BLaER1 (cell line): ENCODE measurements around the gene UBE2D4.
A peak's percentile ranks its signal among the peaks of the same experiment; 100 is the strongest.
"Not testable (repeated sequence)": the region's sequence is repeated elsewhere in the genome, so short reads cannot be mapped to it uniquely, and the experiment has no call there.

ENCODE experiments used
- H3K27ac ChIP-seq: shearing (Covaris generic); formaldehyde crosslinking; 2 replicates; pipeline ENCODE4 v1.8.1; 2022
- H3K27me3 ChIP-seq: shearing (Covaris generic); formaldehyde crosslinking; 2 replicates; pipeline ENCODE4 v1.8.1; 2022
- H3K36me3 ChIP-seq: shearing (Covaris generic); formaldehyde crosslinking; 2 replicates; pipeline ENCODE4 v1.8.1; 2022
- H3K4me1 ChIP-seq: shearing (Covaris generic); formaldehyde crosslinking; 2 replicates; pipeline ENCODE4 v1.8.1; 2022
- H3K4me2 ChIP-seq: shearing (Covaris generic); formaldehyde crosslinking; 2 replicates; pipeline ENCODE4 v1.8.1; 2022
- H3K4me3 ChIP-seq: shearing (Covaris generic); formaldehyde crosslinking; 2 replicates; pipeline ENCODE4 v1.8.1; 2022
- H3K9ac ChIP-seq: shearing (Covaris generic); formaldehyde crosslinking; 2 replicates; pipeline ENCODE4 v1.8.1; 2022
- H3K9me3 ChIP-seq: shearing (Covaris generic); formaldehyde crosslinking; 2 replicates; pipeline ENCODE4 v1.8.1; 2022
- H4K20me1 ChIP-seq: shearing (Covaris generic); formaldehyde crosslinking; 2 replicates; pipeline ENCODE4 v1.8.1; 2022

Gene UBE2D4

DNA sequence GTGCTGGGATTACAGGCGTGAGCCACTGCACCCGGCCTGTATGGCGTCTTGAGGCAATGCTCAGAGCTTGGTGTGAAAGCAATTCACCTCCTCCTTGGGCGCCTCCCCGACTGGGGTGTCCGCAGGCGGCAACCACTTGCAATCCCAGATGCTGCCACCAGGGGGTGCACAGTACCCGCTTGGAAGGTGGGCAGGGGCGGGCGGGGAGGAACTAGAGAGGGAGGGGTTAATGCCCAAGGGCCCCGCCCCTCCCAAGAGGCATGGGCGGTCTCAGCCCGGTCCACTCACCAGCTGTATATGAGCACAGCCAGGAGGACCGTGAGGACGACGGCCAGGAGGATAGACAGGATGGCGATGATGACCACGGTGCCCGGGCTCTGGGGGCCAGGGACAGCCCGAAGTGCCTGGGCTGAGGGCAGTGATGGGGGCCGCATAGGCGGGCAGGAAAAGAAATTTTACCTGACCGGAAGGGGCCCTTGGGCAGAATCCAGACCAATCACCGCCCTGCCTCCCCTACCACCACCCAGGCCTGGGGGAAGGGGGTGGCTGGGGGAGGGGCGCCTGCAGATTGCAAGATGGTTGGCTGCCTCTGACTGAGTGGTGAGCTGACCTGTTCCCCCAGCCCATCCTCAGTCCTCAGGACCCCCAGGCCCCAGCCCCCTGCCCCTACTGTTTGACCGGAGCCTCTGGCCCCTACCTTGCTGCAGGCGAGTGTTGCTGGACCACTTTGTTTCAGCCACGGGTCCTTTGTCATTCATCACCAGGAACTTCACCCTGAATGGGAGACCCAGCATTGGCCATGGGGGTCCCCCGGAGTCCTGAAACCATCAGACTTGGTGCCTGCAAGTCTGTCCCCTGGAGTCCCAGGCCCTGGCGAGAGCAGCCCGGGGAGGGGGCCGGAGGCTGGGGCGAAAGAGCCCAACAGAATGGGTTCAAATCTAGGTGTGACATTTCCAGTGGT is 59.9 kb downstream of the UBE2D4 start:
- not testable (repeated sequence) for H3K4me3 ChIP-seq, H3K27ac ChIP-seq

DNA sequence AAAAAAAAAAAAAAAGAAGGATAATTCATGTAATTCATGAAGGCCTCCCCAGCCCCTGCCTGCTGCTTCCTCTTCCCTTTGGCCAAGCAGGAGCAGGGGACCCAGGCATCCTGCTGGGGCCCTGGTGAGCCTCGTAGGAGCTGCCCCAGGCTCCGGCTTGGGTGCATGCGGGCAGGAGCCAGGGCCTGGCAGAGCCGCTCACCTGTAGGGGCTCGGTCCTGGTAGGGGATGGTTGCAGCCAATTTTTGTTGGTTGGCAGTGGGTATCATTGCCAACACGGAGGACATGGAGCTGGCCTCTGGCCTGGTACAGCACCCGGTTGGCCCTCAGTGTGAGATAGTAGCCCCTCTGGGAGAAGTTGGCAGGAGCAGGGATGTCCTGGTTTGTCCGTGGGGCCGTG is 61.2 kb downstream of the UBE2D4 start:
- not testable (repeated sequence) for H3K27ac ChIP-seq, H3K4me2 ChIP-seq, H4K20me1 ChIP-seq

More for the DNA sequence above, 59.9 kb downstream of the UBE2D4 start:
- H4K20me1 ChIP-seq, H3K27me3 ChIP-seq, H3K9me3 ChIP-seq, H3K9ac ChIP-seq, H3K36me3 ChIP-seq: not testable (repeated sequence)
- H3K4me1 ChIP-seq: peaks cover 38% of the 10 kb centered on the region
- H3K4me2 ChIP-seq: peak overlapping the region; percentile 36; the same call in 1 of the 2 replicates

DNA sequence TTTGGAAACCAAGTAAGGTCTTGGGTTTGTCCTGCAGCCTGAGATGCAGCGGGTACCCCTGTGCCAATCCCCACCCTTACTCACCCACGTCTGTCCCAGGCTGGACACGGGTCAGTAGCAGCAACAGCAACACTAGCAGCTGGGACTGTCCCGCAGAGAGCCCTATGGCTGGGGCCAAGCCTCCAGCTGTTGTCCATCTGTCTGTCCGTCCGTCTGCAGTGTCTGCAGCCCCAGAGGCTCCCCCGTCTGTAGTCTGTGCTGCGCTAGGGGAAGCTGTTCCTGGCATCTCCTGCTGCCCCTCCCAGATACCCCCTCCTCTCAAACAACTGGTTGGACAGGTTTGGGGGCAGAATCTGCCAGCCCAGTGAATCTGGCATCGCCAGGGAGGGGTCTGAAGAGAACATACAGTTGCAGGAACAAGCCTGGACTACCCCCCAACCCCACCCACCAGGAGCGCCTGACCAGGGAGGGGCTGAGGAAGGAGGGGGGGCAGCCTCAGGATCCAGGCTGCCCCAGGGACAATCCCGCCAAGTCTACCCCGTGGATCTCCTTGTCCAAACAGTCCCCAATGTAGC is 63.9 kb downstream of the UBE2D4 start:
- H3K27me3 ChIP-seq, H4K20me1 ChIP-seq, H3K9me3 ChIP-seq, H3K4me3 ChIP-seq, H3K9ac ChIP-seq, H3K27ac ChIP-seq, H3K36me3 ChIP-seq, H3K4me2 ChIP-seq: not testable (repeated sequence)
- H3K4me1 ChIP-seq: peaks cover 14% of the 10 kb centered on the region

More for the DNA sequence above, 61.2 kb downstream of the UBE2D4 start:
- H3K36me3 ChIP-seq, H3K9ac ChIP-seq, H3K27me3 ChIP-seq, H3K9me3 ChIP-seq, H3K4me3 ChIP-seq: not testable (repeated sequence)
- peaks cover 27% of the 10 kb centered on the region for H3K4me1 ChIP-seq

DNA sequence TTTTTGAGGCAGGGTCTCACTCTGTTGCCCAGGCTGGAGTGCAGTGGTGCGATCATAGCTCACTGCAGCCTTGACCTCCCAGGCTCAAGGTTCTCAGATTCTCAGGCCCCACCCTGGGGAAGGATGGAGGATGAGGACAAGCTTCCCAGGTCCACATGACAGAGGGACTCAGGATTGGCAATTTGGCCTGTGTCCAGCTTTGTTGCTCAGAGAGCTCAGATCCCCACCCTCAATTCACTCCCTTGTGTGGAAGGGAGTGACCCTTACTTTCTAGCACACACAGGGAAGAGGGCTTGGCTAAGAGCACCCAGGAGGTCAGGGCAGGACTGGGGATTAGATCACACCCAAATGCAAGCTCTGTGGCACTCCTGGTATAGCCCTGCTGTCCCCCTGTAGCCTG is 64.6 kb downstream of the UBE2D4 start:
- peaks cover 12% of the 10 kb centered on the region for H3K4me1 ChIP-seq

DNA sequence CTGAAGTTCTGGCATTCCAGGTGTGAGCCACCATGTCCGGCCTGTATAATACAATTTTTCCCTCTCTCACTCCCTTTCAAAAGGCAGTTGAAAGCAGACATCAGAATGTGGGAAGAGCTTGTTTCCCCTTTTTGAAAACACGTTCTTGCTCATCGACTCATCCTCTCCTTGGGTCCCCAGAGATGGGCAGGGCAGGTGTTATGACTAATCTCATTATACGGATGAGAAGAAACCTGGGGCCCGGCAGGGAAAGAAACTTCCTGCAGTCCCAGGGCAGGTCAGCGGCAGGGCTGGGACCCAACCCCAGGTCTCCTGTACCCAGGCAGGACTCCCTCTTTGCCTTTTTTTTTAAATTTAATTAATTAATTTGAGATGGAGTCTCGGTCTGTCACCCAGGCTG is 66.7 kb downstream of the UBE2D4 start:
- not testable (repeated sequence) for H3K27ac ChIP-seq, H4K20me1 ChIP-seq, H3K9ac ChIP-seq, H3K9me3 ChIP-seq, H3K27me3 ChIP-seq, H3K4me3 ChIP-seq, H3K36me3 ChIP-seq
- peaks cover 12% of the 10 kb centered on the region for H3K4me1 ChIP-seq
- peak overlapping the region; percentile 28 for H3K4me2 ChIP-seq

More for the DNA sequence above, 64.6 kb downstream of the UBE2D4 start:
- H3K4me3 ChIP-seq, H4K20me1 ChIP-seq, H3K27me3 ChIP-seq, H3K4me2 ChIP-seq, H3K9ac ChIP-seq, H3K27ac ChIP-seq, H3K9me3 ChIP-seq, H3K36me3 ChIP-seq: not testable (repeated sequence)

DNA sequence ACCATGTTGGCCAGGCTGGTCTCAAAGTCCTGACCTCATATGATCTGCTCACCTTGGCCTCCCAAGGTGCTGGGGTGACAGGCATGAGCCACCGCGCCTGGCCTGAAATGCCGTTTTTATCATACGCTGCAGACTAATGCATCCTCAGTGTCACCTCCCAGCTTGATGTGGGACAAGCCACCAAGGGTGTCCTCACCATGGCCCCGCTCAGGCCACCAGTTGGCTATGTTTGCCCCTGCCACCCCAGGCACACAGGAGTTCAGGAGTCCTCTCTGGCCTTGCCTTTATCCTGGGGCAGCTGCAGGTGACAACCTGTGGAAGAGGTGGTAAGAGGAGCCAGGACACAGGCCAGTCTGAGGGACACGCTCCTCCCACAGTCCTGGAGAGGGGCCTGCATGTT is 68.4 kb downstream of the UBE2D4 start:
- not testable (repeated sequence) for H4K20me1 ChIP-seq, H3K27ac ChIP-seq, H3K27me3 ChIP-seq, H3K4me2 ChIP-seq, H3K9me3 ChIP-seq, H3K4me3 ChIP-seq, H3K9ac ChIP-seq, H3K36me3 ChIP-seq
- H3K4me1 ChIP-seq: peaks cover 12% of the 10 kb centered on the region

DNA sequence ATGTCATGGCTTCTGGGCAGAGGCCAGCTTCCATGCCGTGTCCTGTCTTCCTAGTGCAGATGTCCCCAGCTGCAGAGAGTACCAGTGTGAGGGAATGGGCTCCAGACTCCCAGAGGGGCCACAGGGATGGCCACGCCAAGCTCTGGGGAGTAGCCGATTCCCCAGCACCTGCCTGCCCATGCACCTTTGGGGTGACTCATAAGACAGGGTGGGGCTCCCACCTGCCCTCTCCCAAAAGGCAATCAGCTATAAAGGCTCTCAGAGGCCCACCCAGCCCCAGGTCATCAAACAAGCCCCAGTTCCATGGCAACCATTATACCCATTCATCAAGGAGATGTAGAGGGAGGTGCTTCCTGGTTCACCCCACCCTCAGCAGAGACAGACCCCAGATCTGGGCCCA is 71.3 kb downstream of the UBE2D4 start, which contains the start of gene SPDYE1:
SPDYE1 (plus strand) TSS at position 366 of the 400 bp plus-strand sequence. CDS start 2,053 bp downstream, outside the sequence.
- not testable (repeated sequence) for H3K9ac ChIP-seq, H3K36me3 ChIP-seq, H3K27me3 ChIP-seq, H3K4me3 ChIP-seq, H4K20me1 ChIP-seq, H3K9me3 ChIP-seq, H3K4me2 ChIP-seq, H3K27ac ChIP-seq
- peaks cover 10% of the 10 kb centered on the region for H3K4me1 ChIP-seq
